Ascending aorta (tissue), 2 donors: ENCODE data around the gene PPFIBP2. TPM values are rescaled to one million over a fixed set of nuclear protein-coding genes. Genes with fewer than 3 reads are reported as not detected.
A peak's percentile ranks its signal among the peaks of the same experiment; 100 is the strongest.

Experiments used
- DNase-seq, 2 donors: peaks; one replicate each; pipeline ENCODE4 v3.0.0-alpha.2; 2019; ENCODE audit warnings: low spot score in 2 of 2
- H3K27ac ChIP-seq, 2 donors: fragments of 200-600 bp; sonication (generic); one replicate each; pipeline ENCODE4 v1.5.1; 2016 to 2017; ENCODE audit warnings: mild to moderate bottlenecking in 1 of 2
- H3K27me3 ChIP-seq: fragments of 200-600 bp; sonication (generic); one replicate; pipeline ENCODE4 v1.5.1; 2017
- H3K36me3 ChIP-seq, 2 donors: fragments of 200-600 bp; sonication (generic); one replicate each; pipeline ENCODE4 v1.5.1; 2016
- H3K4me1 ChIP-seq, 2 donors: fragments of 200-600 bp; sonication (generic); one replicate each; pipeline ENCODE4 v1.5.1; 2016 to 2017; ENCODE audit warnings: mild to moderate bottlenecking in 1 of 2
- H3K4me3 ChIP-seq, 2 donors: fragments of 200-600 bp; sonication (generic); one replicate each; pipeline ENCODE4 v1.5.1; 2016 to 2017; ENCODE audit warnings: mild to moderate bottlenecking in 1 of 2
- H3K9me3 ChIP-seq, 2 donors: fragments of 200-600 bp; sonication (generic); one replicate each; pipeline ENCODE4 v1.5.1; 2016
- CTCF ChIP-seq, 3 experiments: fragments of 200-600 bp in 2 of 3; fragments of 450-650 bp in 1 of 3; sonication (generic) in 2 of 3; IDR thresholded peaks; one replicate each; pipeline ENCODE4 v1.5.1; 2016 to 2019; ENCODE audit warnings: antibody characterized with exemption in 3 of 3, mild to moderate bottlenecking in 1 of 3, moderate library complexity in 1 of 3
- intact Hi-C: fragments of 100-400 bp; cut with DNase I; formaldehyde crosslinking; loops from one replicate; pipeline ENCODE4 v1.15.1; 2023
- total RNA-seq: library from RNA; depleted of rRNA; stranded (reverse); fragments of >200 nt; gene quantifications from one replicate; pipeline ENCODE4 v1.1.0, GENCODE V29; 2016

Gene PPFIBP2
- total RNA-seq, 1 donor from 2014 or later = 4.2 TPM

GRCh38 chr11:7575841-7576725 is 62.3 kb downstream of the PPFIBP2 start:
- Histone ChIP-seq H3K9me3 (no peaks in the 10 kb centered on the region), H3K27ac (peak overlapping the region; percentile 83 to 93), H3K27me3 (no peaks in the 10 kb centered on the region), H3K36me3 (no peaks in the 10 kb centered on the region), H3K4me1 (peaks cover 16 to 60% of the 10 kb centered on the region in 2 donors), H3K4me3 (peak overlapping the region; percentile 46 to 51)
- intact Hi-C loops = no loop called here
- TF ChIP-seq CTCF (IDR thresholded peaks at IDR 0.05) = no peak
- DNase-seq = peak in 1 of 2 donors; percentile 64

- intact Hi-C loops = loop anchor here (1.0 kb wide), 1 partner anchor 64 kb away; the partner anchor contains the start of gene PPFIBP2
- Histone ChIP-seq H3K27ac (peak overlapping the region; percentile 83 to 93), H3K9me3 (no peaks in the 10 kb centered on the region), H3K4me3 (peak overlapping the region; percentile 46 to 51), H3K4me1 (peaks cover 16 to 60% of the 10 kb centered on the region in 2 donors), H3K36me3 (no peaks in the 10 kb centered on the region), H3K27me3 (no peaks in the 10 kb centered on the region)
- no peak for TF ChIP-seq CTCF (IDR thresholded peaks at IDR 0.05)
- DNase-seq = peak; percentile 16 to 69
These were observed 63.0 kb downstream of the PPFIBP2 start for GRCh38 chr11:7576726-7577290.

GRCh38 chr11:7577291-7578190 is 63.7 kb downstream of the PPFIBP2 start:
- H3K4me1 ChIP-seq = peaks cover 16 to 59% of the 10 kb centered on the region in 2 donors

GRCh38 chr11:7578276-7578955 is 64.6 kb downstream of the PPFIBP2 start:
- Histone ChIP-seq H3K36me3 (no peaks in the 10 kb centered on the region), H3K4me3 (peak overlapping the region; percentile 46 to 51), H3K27me3 (no peaks in the 10 kb centered on the region), H3K27ac (peak overlapping the region; percentile 83 to 93), H3K9me3 (no peaks in the 10 kb centered on the region), H3K4me1 (peaks cover 16 to 65% of the 10 kb centered on the region in 2 donors)
- intact Hi-C loops = no loop called here
- TF ChIP-seq CTCF (IDR thresholded peaks at IDR 0.05) = no peak
- peak in 1 of 2 donors; percentile 37 for DNase-seq

More at GRCh38 chr11:7577291-7578190, 63.7 kb downstream of the PPFIBP2 start:
- peak overlapping the region; percentile 46 to 51 for H3K4me3 ChIP-seq
- TF ChIP-seq CTCF (IDR thresholded peaks at IDR 0.05) = peak in 1 of 3 experiments; percentile 3
- H3K36me3 ChIP-seq = no peaks in the 10 kb centered on the region
- peak in 1 of 2 donors; percentile 72 for DNase-seq
- no peaks in the 10 kb centered on the region for H3K9me3 ChIP-seq
- no peaks in the 10 kb centered on the region for H3K27me3 ChIP-seq
- H3K27ac ChIP-seq = peak overlapping the region; percentile 83 to 93
- intact Hi-C loops = loop anchor here (1.0 kb wide), 1 partner anchor 64 kb away; the partner anchor contains the start of gene PPFIBP2
